Measurements from ENCODE around the gene ZDHHC19.
"Not testable (repeated sequence)": the region's sequence is repeated elsewhere in the genome, so short reads cannot be mapped to it uniquely, and the experiment has no call there.

ZDHHC19 gene

GRCh38 chr3:196222876-196223595, 11.8 kb upstream of the ZDHHC19 start:
- no peak for DNase-seq

GRCh38 chr3:196220991-196221390, 9.8 kb upstream of the ZDHHC19 start:
- DNase-seq = no peak

GRCh38 chr3:196220587-196220986, 9.4 kb upstream of the ZDHHC19 start:
- no peak for DNase-seq

- DNase-seq = no peak
Observed at GRCh38 chr3:196219970-196220311, 8.7 kb upstream of the ZDHHC19 start.

GRCh38 chr3:196219194-196219969, 8.2 kb upstream of the ZDHHC19 start:
- DNase-seq = peak; percentile 67

GRCh38 chr3:196218155-196218712, 7.0 kb upstream of the ZDHHC19 start:
- no peak for DNase-seq

GRCh38 chr3:196217307-196218154, 6.3 kb upstream of the ZDHHC19 start:
- no peak for DNase-seq

GRCh38 chr3:196216681-196217211, 5.5 kb upstream of the ZDHHC19 start:
- no peak for DNase-seq

- DNase-seq = no peak
Observed at GRCh38 chr3:196216089-196216564, 4.9 kb upstream of the ZDHHC19 start, which contains the start of gene SLC51A. SLC51A (plus strand) TSS chr3:196216534; CDS start chr3:196216713, 179 bp downstream.

- DNase-seq = no peak
Observed at GRCh38 chr3:196215493-196216020, 4.4 kb upstream of the ZDHHC19 start.

GRCh38 chr3:196214783-196215441, 3.7 kb upstream of the ZDHHC19 start:
- DNase-seq = no peak

GRCh38 chr3:196209944-196210672, 1.1 kb downstream of the ZDHHC19 start:
- DNase-seq = not testable (repeated sequence)

GRCh38 chr3:196208942-196209695, 2.1 kb downstream of the ZDHHC19 start:
- no peak for DNase-seq

- DNase-seq = peak; percentile 65
Observed at GRCh38 chr3:196207833-196208607, 3.2 kb downstream of the ZDHHC19 start.

GRCh38 chr3:196207159-196207832, 3.9 kb downstream of the ZDHHC19 start:
- DNase-seq = peak; percentile 48

- not testable (repeated sequence) for DNase-seq
Observed at GRCh38 chr3:196205442-196206205, 5.6 kb downstream of the ZDHHC19 start.

GRCh38 chr3:196203846-196204245, 7.4 kb downstream of the ZDHHC19 start:
- DNase-seq = no peak

GRCh38 chr3:196202516-196202970, 8.7 kb downstream of the ZDHHC19 start:
- no peak for DNase-seq

Data from activated T-cell treated with anti-CD3 and anti-CD28 coated beads, Interleukin-2, amount 50 U/mL, for 1 hour (primary cell).